ENCODE data around the gene CLDN11. TPM values are rescaled to one million over a fixed set of nuclear protein-coding genes. Genes with fewer than 3 reads are reported as not detected.

CLDN11 gene
- total RNA-seq, 1 experiment from 2014 or later: 0.66 TPM

Other genes with a start within 250 kb of the CLDN11 start
- gene PHC3, start 237.1 kb upstream of the CLDN11 start, total RNA-seq (2014; rRNA removed; shearing (Covaris generic)): 22.2 and 31.3 TPM in 2 replicates
- 35.2 and 42.0 TPM in 2 replicates for gene PRKCI, start 196.4 kb upstream of the CLDN11 start, total RNA-seq (2014; rRNA removed; shearing (Covaris generic))
- 31.0 and 51.5 TPM in 2 replicates for gene SKIL, start 61.2 kb upstream of the CLDN11 start, total RNA-seq (2014; rRNA removed; shearing (Covaris generic))
- not detected in 2 replicates for gene SLC7A14, start 167.2 kb downstream of the CLDN11 start, total RNA-seq (2014; rRNA removed; shearing (Covaris generic))